NCI-H345 treated with DMSO at 0.1 percent for 48 hours (cell line): ENCODE measurements around the gene ARHGAP11B.
"Not testable (repeated sequence)": the region's sequence is repeated elsewhere in the genome, so short reads cannot be mapped to it uniquely, and the experiment has no call there.

Experiments used
- DNase-seq: peaks from one replicate; lab custom pipeline; 2025; ENCODE audit not compliant: unreplicated experiment; lab: John Stamatoyannopoulos, UW

ARHGAP11B gene

DNA sequence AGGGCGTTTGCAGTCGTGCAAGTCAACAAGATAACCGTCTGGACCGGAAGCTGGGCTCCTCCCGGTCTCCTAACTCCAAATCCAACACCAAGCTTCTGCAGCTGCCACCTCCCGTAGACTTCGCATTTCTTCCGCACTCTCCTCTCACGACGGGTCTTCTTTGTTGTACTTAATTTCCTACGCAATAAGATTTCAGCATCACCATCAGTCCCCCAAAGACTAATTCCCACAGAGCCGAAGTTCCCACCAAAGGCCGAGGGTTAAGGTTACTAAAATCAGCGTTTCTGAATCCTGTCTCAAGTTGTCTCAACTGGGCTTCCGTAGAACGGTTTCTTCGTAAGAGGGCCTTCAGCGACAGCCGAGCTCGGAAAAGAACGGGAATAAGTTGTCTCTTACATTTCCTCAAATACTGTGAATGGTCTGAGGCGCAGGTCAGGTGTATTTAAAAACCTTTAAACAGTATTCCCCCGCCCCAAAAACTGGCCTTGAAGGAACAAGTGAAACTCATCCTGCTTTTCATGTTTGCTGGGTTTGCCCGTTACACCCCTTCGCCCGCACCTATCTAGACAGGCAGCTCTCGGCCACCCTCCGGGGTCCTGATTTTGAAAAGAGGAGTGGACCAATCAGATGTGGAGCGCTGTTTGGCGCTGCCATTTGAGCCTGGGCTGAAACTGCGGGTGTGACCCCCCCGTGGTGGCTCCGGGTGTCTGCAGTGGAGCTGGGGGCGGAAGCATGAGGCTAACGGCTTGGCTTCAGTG lies at the start of gene ARHGAP11B:
Gene ARHGAP11B (plus strand): TSS at position 693 of the 758 bp plus-strand sequence.
- not testable (repeated sequence) for DNase-seq

- DNase-seq, result not testable (repeated sequence)
These were observed 46.4 kb upstream of the ARHGAP11B start for GRCh38 chr15:30579394-30579970.

DNA sequence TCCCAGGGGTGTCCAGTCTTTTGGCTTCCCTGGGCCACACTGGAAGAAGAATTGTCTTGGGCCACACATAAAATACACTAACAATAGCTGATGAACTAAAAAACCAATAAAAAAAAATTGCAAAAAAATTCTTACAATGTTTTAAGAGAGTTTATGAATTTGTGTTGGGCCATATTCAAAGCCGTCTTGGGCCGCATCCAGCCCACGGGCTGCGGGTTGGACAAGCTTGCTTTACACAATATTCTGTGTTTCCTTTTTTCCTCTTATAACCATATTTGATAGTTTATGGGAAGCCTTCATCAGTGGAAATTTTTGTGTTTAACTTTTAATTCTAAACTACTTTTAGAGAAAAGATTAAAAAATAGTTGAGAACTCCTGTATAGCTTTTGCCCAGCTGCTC lies 45.2 kb upstream of the ARHGAP11B start:
- not testable (repeated sequence) for DNase-seq

DNA sequence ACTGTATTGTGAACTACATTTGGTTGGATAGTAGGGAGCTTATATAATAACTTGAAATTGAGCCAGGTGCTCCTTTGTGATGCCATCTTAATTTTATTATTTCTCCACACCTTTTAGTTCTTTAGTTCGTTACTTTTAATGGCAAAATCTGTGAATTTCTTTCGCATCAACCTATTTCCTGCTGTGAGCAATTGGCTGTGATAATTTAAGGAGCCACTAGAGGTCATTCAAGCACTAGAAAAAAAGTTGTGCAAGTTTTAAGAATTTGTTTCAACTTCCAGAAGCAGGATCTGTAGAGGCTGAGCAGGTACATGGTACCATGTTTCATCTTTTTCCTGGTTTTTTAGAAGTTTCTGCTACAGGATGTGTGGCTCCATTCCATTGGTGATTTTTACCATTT lies 27.0 kb upstream of the ARHGAP11B start:
- not testable (repeated sequence) for DNase-seq

- not testable (repeated sequence) for DNase-seq
These were observed 22.1 kb upstream of the ARHGAP11B start, which contains the start of gene GOLGA8H for GRCh38 chr15:30603796-30604195. Gene GOLGA8H (plus strand): TSS chr15:30604028. CDS start chr15:30604126, 98 bp downstream.

GRCh38 chr15:30612271-30612670 lies 13.7 kb upstream of the ARHGAP11B start:
- DNase-seq, result not testable (repeated sequence)

- DNase-seq, result not testable (repeated sequence)
These were observed 4.6 kb upstream of the ARHGAP11B start for GRCh38 chr15:30621342-30621741.

GRCh38 chr15:30626194-30626565 lies 252 bp downstream of the ARHGAP11B start:
- DNase-seq, result not testable (repeated sequence)

- not testable (repeated sequence) for DNase-seq
These were observed 704 bp downstream of the ARHGAP11B start for GRCh38 chr15:30626632-30627031.

GRCh38 chr15:30650012-30650929 lies 24.3 kb downstream of the ARHGAP11B start:
- no peak for DNase-seq

DNA sequence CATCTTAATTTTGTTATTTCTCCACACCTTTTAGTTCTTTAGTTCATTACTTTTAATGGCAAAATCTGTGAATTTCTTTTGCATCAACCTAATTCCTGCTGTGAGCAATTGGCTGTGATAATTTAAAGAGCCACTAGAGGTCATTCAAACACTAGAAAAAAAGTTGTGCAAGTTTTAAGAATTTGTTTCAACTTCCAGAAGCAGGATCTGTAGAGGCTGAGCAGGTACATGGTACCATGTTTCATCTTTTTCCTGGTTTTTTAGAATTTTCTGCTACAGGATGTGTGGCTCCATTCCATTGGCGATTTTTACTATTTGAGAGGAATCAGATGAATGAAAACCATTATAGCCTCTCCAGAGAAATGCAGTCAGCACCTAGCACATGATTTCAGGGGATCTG lies 35.2 kb downstream of the ARHGAP11B start:
- DNase-seq, result not testable (repeated sequence)

GRCh38 chr15:30669621-30670020 lies 43.7 kb downstream of the ARHGAP11B start:
- DNase-seq, result not testable (repeated sequence)

DNA sequence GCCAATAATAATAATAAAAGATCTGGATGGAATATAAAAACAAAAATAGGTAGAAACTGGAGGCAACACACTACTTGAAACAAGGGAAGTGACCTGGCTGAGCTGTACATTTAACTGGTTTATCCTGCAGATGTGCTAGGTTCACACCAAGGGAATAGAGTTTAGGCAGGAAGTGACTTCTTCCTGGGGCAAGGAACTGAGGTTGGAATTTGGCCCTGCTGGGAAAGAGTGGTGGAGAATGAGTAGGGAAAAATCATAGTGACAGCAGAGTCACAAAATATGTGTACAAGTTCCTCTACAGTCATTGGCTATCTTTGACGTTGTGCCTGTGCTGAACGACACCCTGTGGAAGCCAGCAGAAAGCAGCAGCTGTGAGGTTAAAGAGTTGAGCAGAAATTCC lies 44.1 kb downstream of the ARHGAP11B start:
- DNase-seq, result no peak

DNA sequence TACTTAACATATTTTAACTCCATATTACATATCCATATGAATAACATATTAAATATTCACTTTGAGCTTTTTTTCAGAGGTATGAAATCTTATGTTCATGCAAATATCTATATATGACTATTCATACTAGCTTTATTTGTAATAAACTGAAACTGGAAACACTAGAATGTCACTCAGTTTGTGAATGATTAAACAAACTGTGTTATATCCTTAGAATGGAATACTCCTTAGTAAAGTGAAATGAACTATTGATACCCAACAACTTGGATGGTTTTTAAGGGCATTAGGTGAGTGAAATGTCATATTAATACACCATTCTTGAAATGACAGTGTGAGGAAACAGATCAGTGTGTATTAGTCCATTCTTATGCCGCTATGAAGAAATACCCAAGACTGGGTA lies 45.4 kb downstream of the ARHGAP11B start:
- no peak for DNase-seq

DNA sequence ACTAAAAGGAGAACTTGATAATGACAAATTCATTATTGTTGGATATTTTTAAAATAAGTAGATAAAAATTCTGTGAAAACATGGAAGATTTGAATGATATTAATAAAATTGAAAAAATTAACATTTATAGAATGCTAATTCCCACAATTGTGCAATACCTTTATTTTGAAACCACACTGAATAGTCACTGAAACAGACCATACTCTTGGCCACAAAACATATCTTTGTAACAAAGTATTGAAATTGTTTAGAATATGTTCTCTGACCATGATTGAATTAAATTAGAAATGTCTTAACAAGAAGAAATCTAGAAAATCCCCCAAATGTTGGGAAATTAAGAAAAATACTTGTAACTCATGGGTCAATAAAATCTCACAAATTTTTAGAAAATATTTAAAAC lies 49.2 kb downstream of the ARHGAP11B start:
- DNase-seq, result no peak

DNA sequence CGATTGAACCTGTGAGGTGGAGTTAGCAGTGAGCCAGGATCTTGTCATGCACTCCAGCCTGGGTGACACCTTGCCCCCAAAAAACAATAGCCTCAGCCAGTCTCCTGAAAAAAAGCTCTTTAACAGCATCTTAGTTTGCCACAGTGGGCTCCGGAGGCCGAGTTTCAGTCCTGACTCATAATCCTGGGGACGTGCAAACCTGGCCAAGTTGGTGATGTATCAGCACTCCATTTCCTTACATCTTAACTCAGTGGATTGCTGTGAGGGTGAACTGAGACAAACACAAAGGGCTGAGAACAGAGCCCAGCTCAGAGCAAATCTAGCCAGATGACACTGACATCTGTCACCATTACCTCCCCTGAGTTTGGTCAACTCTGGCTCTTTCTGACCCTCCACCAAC lies 50.0 kb downstream of the ARHGAP11B start:
- DNase-seq, result not testable (repeated sequence)

DNA sequence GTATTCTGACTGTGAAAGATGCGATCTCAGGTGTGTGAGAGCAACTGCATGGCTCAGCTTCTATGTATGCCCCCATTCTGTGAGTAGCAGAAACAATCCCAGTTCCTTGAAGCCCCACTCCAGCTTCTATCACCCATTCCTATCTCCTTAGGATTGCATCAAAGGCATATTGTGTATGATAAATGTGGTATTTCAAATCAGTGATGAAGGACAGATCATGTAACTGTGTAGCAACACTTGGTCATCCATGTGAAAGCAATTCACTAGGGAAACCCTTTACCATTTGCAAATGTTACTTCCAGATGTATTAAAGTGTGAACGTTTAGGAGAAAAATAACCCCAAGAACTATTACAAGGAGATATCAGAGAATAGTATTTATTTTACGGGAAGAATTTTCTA lies 55.1 kb downstream of the ARHGAP11B start:
- not testable (repeated sequence) for DNase-seq

DNA sequence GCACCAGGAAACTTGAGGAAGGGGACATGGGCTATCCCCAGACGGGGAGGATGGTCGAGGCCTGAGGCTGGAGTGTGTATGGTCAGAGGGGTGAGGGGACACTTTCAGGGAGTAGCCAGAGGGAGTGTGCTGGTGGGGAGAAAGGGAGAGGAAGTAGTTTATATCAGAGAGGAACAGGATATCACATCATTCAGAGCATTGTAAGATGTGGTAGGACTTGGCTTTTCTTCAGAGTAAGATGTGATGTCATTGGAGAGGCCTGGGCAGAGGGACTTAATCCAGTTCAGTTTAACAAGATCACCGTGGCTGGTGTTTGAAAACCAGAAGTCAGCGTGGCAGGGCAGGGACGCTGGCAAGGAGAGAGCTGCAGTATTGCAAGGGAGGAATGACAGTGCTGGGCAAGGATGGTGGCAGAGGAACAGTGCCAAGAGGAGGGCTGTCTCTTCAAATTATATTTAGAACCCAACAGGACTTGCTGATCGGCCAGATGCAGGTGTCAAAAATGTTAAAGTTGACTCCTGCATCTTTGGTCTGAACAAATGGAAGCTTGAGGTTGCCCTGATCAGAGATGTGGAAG lies 59.9 kb downstream of the ARHGAP11B start:
- DNase-seq, result not testable (repeated sequence)

- not testable (repeated sequence) for DNase-seq
These were observed 60.7 kb downstream of the ARHGAP11B start for GRCh38 chr15:30686651-30687050.
